Natural killer cell (primary cell): ENCODE results near the gene ACLY. TPM values are rescaled to one million over a fixed set of nuclear protein-coding genes. Genes with fewer than 3 reads are reported as not detected.

Source experiments
- ATAC-seq, 3 donors: fragments of 150-1000 bp in 2 of 3; fragments of 200-7000 bp in 1 of 3; cut with Tn5 transposase; 1 replicate in 1 of 3; 2 replicates in 2 of 3; pipeline ENCODE4 v1.10.0; 2021; ENCODE audit warnings: mild to moderate bottlenecking in 2 of 3, moderate library complexity in 2 of 3
- DNase-seq, 2 donors: peaks; one replicate each; pipeline versions ENCODE4 v3.0.0 to v3.0.0-alpha.2; 2013 to 2021; ENCODE audit warnings: mixed read lengths in 1 of 2
- H3K27ac ChIP-seq: one replicate; pipeline ENCODE4 v1.5.1; 2013; ENCODE audit warnings: mild to moderate bottlenecking, low read length
- H3K27me3 ChIP-seq: one replicate; pipeline ENCODE4 v1.6.1; 2013; ENCODE audit warnings: low read length; ENCODE audit not compliant: control insufficient read depth, insufficient read depth
- H3K36me3 ChIP-seq: one replicate; pipeline ENCODE4 v1.6.1; 2013; ENCODE audit warnings: low read length; ENCODE audit not compliant: control insufficient read depth, insufficient read depth
- H3K4me1 ChIP-seq: one replicate; pipeline ENCODE4 v1.6.1; 2013; ENCODE audit warnings: low read length; ENCODE audit not compliant: control insufficient read depth, insufficient read depth
- H3K4me3 ChIP-seq: one replicate; pipeline ENCODE4 v1.5.1; 2013; ENCODE audit warnings: low read length
- H3K9me3 ChIP-seq: one replicate; pipeline ENCODE4 v1.6.1; 2013; ENCODE audit warnings: low read length; ENCODE audit not compliant: control insufficient read depth, insufficient read depth
- H3K27ac Mint-ChIP-seq, 2 donors: one replicate each; pipeline ENCODE4 v1.8.0; 2022; ENCODE audit warnings: mild to moderate bottlenecking in 2 of 2, mixed read lengths in 2 of 2, moderate library complexity in 1 of 2
- H3K27me3 Mint-ChIP-seq, 2 donors: one replicate each; pipeline ENCODE4 v1.8.0; 2022; ENCODE audit warnings: low read depth in 2 of 2, mixed read lengths in 2 of 2
- H3K36me3 Mint-ChIP-seq: one replicate; pipeline ENCODE4 v1.8.0; 2022; ENCODE audit warnings: mixed read lengths
- H3K4me1 Mint-ChIP-seq, 2 donors: one replicate each; pipeline ENCODE4 v1.8.0; 2022; ENCODE audit warnings: mixed read lengths in 2 of 2
- H3K4me3 Mint-ChIP-seq: one replicate; pipeline ENCODE4 v1.8.0; 2022; ENCODE audit warnings: mild to moderate bottlenecking, moderate library complexity, mixed read lengths
- H3K9me3 Mint-ChIP-seq, 2 donors: one replicate each; pipeline ENCODE4 v1.8.0; 2022; ENCODE audit warnings: mixed read lengths in 2 of 2
- WGBS: methylation state at CpG from one replicate; pipeline ENCODE4 v1.1.7; 2013; ENCODE audit warnings: missing lambda C conversion rate; ENCODE audit not compliant: insufficient coverage; 5-methylcytosine and 5-hydroxymethylcytosine counted together
- intact Hi-C: fragments of 100-400 bp; cut with micrococcal nuclease; formaldehyde crosslinking; loops from one replicate; pipeline ENCODE4 v1.14.2; 2022
- total RNA-seq, 4 donors: library from RNA; stranded (reverse); fragments of 120-200 nt in 1 of 4; gene quantifications; one replicate each; pipeline versions ENCODE4 v1.2.3 to v1.2.4, GENCODE V29; 2013 to 2022
- TF ChIP-seq, protein P1 (sequence below): fragments of 200-600 bp; IDR thresholded peaks from one replicate; pipeline ENCODE4 v1.8.0; 2022; ENCODE audit warnings: antibody characterized with exemption

Gene ACLY
- total RNA-seq, 3 donors from 2014 or later (not counting 1 experiment from before 2014, with no cell fraction given), result 86.5 to 106 (median 106) TPM

DNA sequence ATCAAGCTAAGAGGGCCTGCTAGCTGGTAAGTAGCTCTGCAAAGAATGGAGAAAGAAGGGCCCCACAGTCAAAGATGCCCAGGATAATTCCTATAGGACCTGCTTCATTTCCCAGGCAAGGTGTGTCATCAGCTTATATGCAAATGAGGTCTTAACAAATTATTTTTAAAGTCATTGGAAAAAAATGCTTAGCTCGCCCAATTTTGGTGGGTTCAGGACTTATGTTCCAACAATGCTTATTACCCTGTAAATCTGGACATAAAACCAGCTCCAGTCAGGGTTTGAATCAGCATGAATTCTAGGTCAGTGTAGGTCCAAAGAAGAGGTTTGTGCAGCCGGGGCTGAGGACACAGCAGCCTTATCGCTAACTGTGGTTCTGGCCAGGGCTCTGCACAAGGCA lies 25.4 kb downstream of the ACLY start:
- H3K4me3 ChIP-seq, result no peak overlapping the region
- H3K36me3 ChIP-seq, result peaks cover 80% of the 10 kb centered on the region
- no peak overlapping the region for H3K27ac Mint-ChIP-seq
- no peaks in the 10 kb centered on the region for H3K4me1 ChIP-seq
- H3K27ac ChIP-seq, result no peak overlapping the region
- ATAC-seq, result no peak
- H3K4me3 Mint-ChIP-seq, result no peak overlapping the region
- H3K36me3 Mint-ChIP-seq, result peaks cover 9% of the 10 kb centered on the region
- H3K27me3 ChIP-seq, result no peaks in the 10 kb centered on the region
- TF ChIP-seq, protein P1, sequence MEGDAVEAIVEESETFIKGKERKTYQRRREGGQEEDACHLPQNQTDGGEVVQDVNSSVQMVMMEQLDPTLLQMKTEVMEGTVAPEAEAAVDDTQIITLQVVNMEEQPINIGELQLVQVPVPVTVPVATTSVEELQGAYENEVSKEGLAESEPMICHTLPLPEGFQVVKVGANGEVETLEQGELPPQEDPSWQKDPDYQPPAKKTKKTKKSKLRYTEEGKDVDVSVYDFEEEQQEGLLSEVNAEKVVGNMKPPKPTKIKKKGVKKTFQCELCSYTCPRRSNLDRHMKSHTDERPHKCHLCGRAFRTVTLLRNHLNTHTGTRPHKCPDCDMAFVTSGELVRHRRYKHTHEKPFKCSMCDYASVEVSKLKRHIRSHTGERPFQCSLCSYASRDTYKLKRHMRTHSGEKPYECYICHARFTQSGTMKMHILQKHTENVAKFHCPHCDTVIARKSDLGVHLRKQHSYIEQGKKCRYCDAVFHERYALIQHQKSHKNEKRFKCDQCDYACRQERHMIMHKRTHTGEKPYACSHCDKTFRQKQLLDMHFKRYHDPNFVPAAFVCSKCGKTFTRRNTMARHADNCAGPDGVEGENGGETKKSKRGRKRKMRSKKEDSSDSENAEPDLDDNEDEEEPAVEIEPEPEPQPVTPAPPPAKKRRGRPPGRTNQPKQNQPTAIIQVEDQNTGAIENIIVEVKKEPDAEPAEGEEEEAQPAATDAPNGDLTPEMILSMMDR, result no peak
- H3K4me1 Mint-ChIP-seq, result peaks cover 0 to 5% of the 10 kb centered on the region in 2 donors
- DNase-seq, result no peak
- WGBS, result 100% methylated on average over 3 of the region's 3 CpGs
- intact Hi-C loops, result no loop called here
- no peaks in the 10 kb centered on the region for H3K27me3 Mint-ChIP-seq
- H3K9me3 ChIP-seq, result no peaks in the 10 kb centered on the region
- no peaks in the 10 kb centered on the region for H3K9me3 Mint-ChIP-seq

DNA sequence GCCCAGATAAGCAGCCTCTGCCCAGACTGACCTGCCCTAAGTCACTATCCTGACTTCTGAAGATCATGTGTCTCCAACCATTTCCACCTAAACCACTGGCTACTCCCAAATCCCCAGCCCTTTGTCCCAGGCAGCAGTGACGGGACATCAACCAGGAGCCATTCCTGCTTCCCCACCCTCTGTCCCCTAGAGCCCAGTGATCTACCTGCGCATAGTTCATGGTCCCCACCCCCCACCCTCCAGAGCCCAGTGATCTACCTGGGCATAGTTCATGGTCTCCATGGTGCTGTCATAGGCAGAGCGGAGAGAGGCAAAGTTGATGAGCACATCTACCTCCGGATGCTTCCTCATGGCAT lies 26.8 kb downstream of the ACLY start:
- Histone ChIP-seq H3K27ac (no peak overlapping the region), H3K36me3 (peaks cover 78% of the 10 kb centered on the region), H3K4me3 (no peak overlapping the region), H3K27me3 (no peaks in the 10 kb centered on the region), H3K9me3 (no peaks in the 10 kb centered on the region), H3K4me1 (no peaks in the 10 kb centered on the region)
- no peak overlapping the region for H3K27ac Mint-ChIP-seq
- ATAC-seq, result no peak
- intact Hi-C loops, result no loop called here
- WGBS, result 100% methylated on average over 4 of the region's 4 CpGs
- TF ChIP-seq, protein P1, result no peak
- H3K4me3 Mint-ChIP-seq, result no peak overlapping the region
- no peaks in the 10 kb centered on the region for H3K9me3 Mint-ChIP-seq
- H3K27me3 Mint-ChIP-seq, result no peaks in the 10 kb centered on the region
- peaks cover 0 to 5% of the 10 kb centered on the region in 2 donors for H3K4me1 Mint-ChIP-seq
- DNase-seq, result no peak
- peaks cover 9% of the 10 kb centered on the region for H3K36me3 Mint-ChIP-seq

DNA sequence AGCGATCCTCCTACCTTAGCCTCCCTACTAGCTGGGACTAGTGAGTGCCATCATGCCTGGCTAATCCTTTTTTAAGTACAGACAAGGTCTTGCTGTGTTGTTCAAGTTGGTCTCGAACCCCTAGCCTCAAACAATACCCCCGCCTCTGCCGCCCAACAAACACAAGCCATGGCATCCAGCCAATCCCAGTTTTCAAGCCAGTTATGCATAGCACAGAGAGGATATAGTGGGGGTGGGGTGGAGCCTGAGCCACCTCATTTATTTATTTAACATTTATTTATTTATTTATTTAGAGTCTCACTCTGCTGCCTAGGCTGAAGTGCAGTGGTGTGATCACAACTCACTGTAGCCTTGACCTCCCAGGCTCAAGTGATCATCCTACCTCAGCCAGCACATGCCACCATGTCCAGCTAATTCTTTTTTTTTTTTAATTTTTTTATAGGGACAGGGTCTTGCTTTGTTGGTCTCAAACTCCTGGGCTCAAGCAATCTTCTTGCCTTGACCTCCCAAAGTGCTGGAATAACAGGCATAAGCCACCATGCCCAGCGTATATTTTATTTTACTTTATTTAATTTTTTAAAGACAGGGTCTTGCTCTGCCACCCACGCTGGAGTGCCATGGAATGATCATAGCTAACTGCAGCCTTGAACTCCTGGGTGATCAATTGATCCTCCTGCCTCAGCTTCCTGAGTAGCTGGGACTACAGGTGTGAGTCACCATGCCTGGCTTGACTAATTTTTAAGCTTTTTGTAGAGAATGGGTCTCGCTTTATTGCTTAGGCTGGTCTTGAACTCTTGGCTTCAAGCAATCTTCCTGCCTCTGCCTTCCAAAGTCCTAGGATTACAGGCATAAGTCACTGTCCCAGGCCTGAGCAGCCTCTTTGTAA lies 27.4 kb downstream of the ACLY start:
- no peak overlapping the region for H3K4me3 ChIP-seq
- DNase-seq (no peak), ATAC-seq (no peak)
- Mint-ChIP-seq H3K36me3 (peaks cover 9% of the 10 kb centered on the region), H3K4me1 (peaks cover 0 to 4% of the 10 kb centered on the region in 2 donors), H3K27me3 (no peaks in the 10 kb centered on the region), H3K27ac (no peak overlapping the region), H3K9me3 (no peaks in the 10 kb centered on the region), H3K4me3 (no peak overlapping the region)
- intact Hi-C loops, result no loop called here
- H3K27ac ChIP-seq, result no peak overlapping the region
- no peaks in the 10 kb centered on the region for H3K27me3 ChIP-seq
- no peaks in the 10 kb centered on the region for H3K4me1 ChIP-seq
- TF ChIP-seq, protein P1, result no peak
- no peaks in the 10 kb centered on the region for H3K9me3 ChIP-seq
- 97% methylated on average over 5 of the region's 7 CpGs for WGBS
- peaks cover 78% of the 10 kb centered on the region for H3K36me3 ChIP-seq
